SK-N-SH (cell line): ENCODE data around the gene EXOC4. TPM values are rescaled to one million over a fixed set of nuclear protein-coding genes. Genes with fewer than 3 reads are reported as not detected.

Source experiments
- CTCF ChIA-PET: fragments of 300-600, 350-600 bp; formaldehyde crosslinking; extraction: SDS; loops from one replicate; lab custom pipeline; 2021; lab: Yijun Ruan, JAX
- POLR2A ChIA-PET: fragments of 350-600 bp; sonication (Branson Sonifier 250); formaldehyde crosslinking; extraction: SDS; loops from one replicate; lab custom pipeline; 2020; ENCODE audit warnings: antibody characterized with exemption, inconsistent platforms; lab: Yijun Ruan, JAX
- DNase-seq: peaks from one replicate; pipeline ENCODE4 v3.0.0; 2012
- H2AFZ ChIP-seq: fragments of 200-600 bp; sonication (generic); 2 replicates; pipeline ENCODE4 v1.8.1; 2016; ENCODE audit warnings: antibody characterized with exemption, mild to moderate bottlenecking, low read depth
- H3F3A ChIP-seq: fragments of 200-600 bp; sonication (generic); replicated peaks from 2 replicates; pipeline ENCODE3; 2016; ENCODE audit warnings: antibody characterized with exemption, mild to moderate bottlenecking; ENCODE audit not compliant: insufficient read depth
- H3K27ac ChIP-seq, 2 experiments: fragments of 200-500 bp in 1 of 2; fragments of 200-600 bp in 1 of 2; sonication (Bioruptor generic) in 1 of 2; sonication (generic), shearing (Covaris generic) in 1 of 2; 2 replicates each; pipeline versions ENCODE4 v1.5.1 to v1.6.1; 2014 to 2016; ENCODE audit warnings: low read depth in 2 of 2, inconsistent platforms in 1 of 2, low read length in 1 of 2, mild to moderate bottlenecking in 1 of 2, mixed read lengths in 1 of 2
- H3K27me3 ChIP-seq: fragments of 200-600 bp; sonication (generic), shearing (Covaris generic); 2 replicates; pipeline ENCODE4 v1.6.1; 2016; ENCODE audit warnings: mixed run types; ENCODE audit not compliant: insufficient read depth
- H3K36me3 ChIP-seq, 2 experiments: fragments of 200-500 bp in 1 of 2; fragments of 200-600 bp in 1 of 2; sonication (Bioruptor generic) in 1 of 2; sonication (generic) in 1 of 2; replicated peaks in 1 of 2; 2 replicates each; pipeline versions ENCODE3 to v1.5.1; 2014 to 2016; ENCODE audit warnings: low read length in 1 of 2, mild to moderate bottlenecking in 1 of 2; ENCODE audit not compliant: insufficient read depth in 2 of 2, control insufficient read depth in 1 of 2
- H3K4me1 ChIP-seq, 2 experiments: fragments of 200-500 bp in 1 of 2; fragments of 200-600 bp in 1 of 2; sonication (Bioruptor generic) in 1 of 2; sonication (generic), shearing (Covaris generic) in 1 of 2; 2 replicates each; pipeline versions ENCODE4 v1.5.1 to v1.6.1; 2014 to 2016; ENCODE audit warnings: low read depth in 1 of 2, low read length in 1 of 2, mixed run types in 1 of 2; ENCODE audit not compliant: insufficient read depth in 2 of 2, control insufficient read depth in 1 of 2
- H3K4me2 ChIP-seq: fragments of 200-600 bp; sonication (generic), shearing (Covaris generic); 2 replicates; pipeline ENCODE4 v1.6.1; 2017; ENCODE audit warnings: mixed run types
- H3K4me3 ChIP-seq, 2 experiments: fragments of 200-500 bp in 1 of 2; fragments of 200-600 bp in 1 of 2; sonication (Bioruptor generic) in 1 of 2; sonication (generic), shearing (Covaris generic) in 1 of 2; 2 replicates each; pipeline versions ENCODE4 v1.5.1 to v1.8.1; 2014 to 2016; ENCODE audit warnings: low read depth in 2 of 2, inconsistent platforms in 1 of 2, low read length in 1 of 2, mild to moderate bottlenecking in 1 of 2, mixed read lengths in 1 of 2, moderate library complexity in 1 of 2
- H3K79me2 ChIP-seq: fragments of 200-600 bp; sonication (generic); 2 replicates; pipeline ENCODE4 v1.8.1; 2017; ENCODE audit warnings: mild to moderate bottlenecking; ENCODE audit not compliant: insufficient read depth
- H3K9ac ChIP-seq: fragments of 200-600 bp; sonication (generic); 2 replicates; pipeline ENCODE4 v1.6.1; 2017; ENCODE audit warnings: mixed run types
- H3K9me2 ChIP-seq: fragments of 200-600 bp; sonication (generic); 2 replicates; pipeline ENCODE4 v1.6.1; 2017; ENCODE audit warnings: mixed run types
- H3K9me3 ChIP-seq: fragments of 200-600 bp; sonication (generic); 2 replicates; pipeline ENCODE4 v1.6.1; 2017; ENCODE audit warnings: mixed run types, mild to moderate bottlenecking, moderate library complexity
- H4K20me1 ChIP-seq: fragments of 200-600 bp; sonication (generic); 2 replicates; pipeline ENCODE4 v1.6.1; 2017; ENCODE audit warnings: mild to moderate bottlenecking, mixed run types; ENCODE audit not compliant: insufficient read depth
- CHD2 ChIP-seq: fragments of 150-350 bp; IDR thresholded peaks from 2 replicates; pipeline ENCODE4 v1.6.1; 2018; ENCODE audit warnings: low read length; ENCODE audit not compliant: partially characterized antibody
- FOSL2 ChIP-seq: IDR thresholded peaks from 2 replicates; pipeline ENCODE4 v1.4.0; 2012; ENCODE audit warnings: low read depth, mild to moderate bottlenecking, moderate library complexity, borderline replicate concordance
- FOXJ3 ChIP-seq: sonication (generic); formaldehyde crosslinking; IDR thresholded peaks from 2 replicates; pipeline ENCODE4 v1.5.1; 2020; ENCODE audit warnings: mild to moderate bottlenecking, missing genetic modification reagents
- GABPA ChIP-seq: IDR thresholded peaks from 2 replicates; pipeline ENCODE4 v1.4.0; 2012; ENCODE audit warnings: low read depth, mild to moderate bottlenecking
- IRF3 ChIP-seq: fragments of 150-350 bp; IDR thresholded peaks from 2 replicates; pipeline ENCODE4 v1.6.1; 2016; ENCODE audit warnings: mild to moderate bottlenecking, low read depth, low read length
- MEF2A ChIP-seq: IDR thresholded peaks from 2 replicates; pipeline ENCODE4 v1.4.0; 2012; ENCODE audit warnings: low read depth, borderline replicate concordance
- NRF1 ChIP-seq: IDR thresholded peaks from 2 replicates; pipeline ENCODE4 v1.6.1; 2012; ENCODE audit warnings: low read depth, mild to moderate bottlenecking, low read length
- POLR2AphosphoS5 ChIP-seq: IDR thresholded peaks from 2 replicates; pipeline ENCODE4 v1.6.1; 2012; ENCODE audit warnings: low read depth, low read length
- RFX5 ChIP-seq: IDR thresholded peaks from 2 replicates; pipeline ENCODE4 v1.6.1; 2012; ENCODE audit warnings: mild to moderate bottlenecking, improper control_type of control experiment, low read length
- RXRA ChIP-seq: IDR thresholded peaks from 2 replicates; pipeline ENCODE4 v1.4.0; 2012; ENCODE audit warnings: low read depth, mild to moderate bottlenecking, borderline replicate concordance
- SMC3 ChIP-seq: IDR thresholded peaks from 2 replicates; pipeline ENCODE4 v1.6.1; 2012; ENCODE audit warnings: low read depth, low read length, improper control_type of control experiment
- YY1 ChIP-seq: IDR thresholded peaks from 2 replicates; pipeline ENCODE4 v1.4.0; 2012; ENCODE audit warnings: low read depth, mild to moderate bottlenecking
- ZBTB33 ChIP-seq: IDR thresholded peaks from 2 replicates; pipeline ENCODE4 v1.4.0; 2012; ENCODE audit warnings: low read depth, borderline replicate concordance
- WGBS: methylation state at CpG from one replicate; pipeline ENCODE4 v1.1.6; 2017; ENCODE audit warnings: low lambda C conversion rate; 5-methylcytosine and 5-hydroxymethylcytosine counted together
- polyA plus RNA-seq, 3 experiments: library from polyadenylated mRNA; depleted of rRNA; stranded (reverse); fragments of >200 nt; gene quantifications; 2 replicates each; pipeline ENCODE4 v1.2.3, GENCODE V29; 2012

Gene EXOC4
- polyA plus RNA-seq, 1 of the 3 experiments (the other 2 are of a cell fraction), result 37.3 TPM

DNA sequence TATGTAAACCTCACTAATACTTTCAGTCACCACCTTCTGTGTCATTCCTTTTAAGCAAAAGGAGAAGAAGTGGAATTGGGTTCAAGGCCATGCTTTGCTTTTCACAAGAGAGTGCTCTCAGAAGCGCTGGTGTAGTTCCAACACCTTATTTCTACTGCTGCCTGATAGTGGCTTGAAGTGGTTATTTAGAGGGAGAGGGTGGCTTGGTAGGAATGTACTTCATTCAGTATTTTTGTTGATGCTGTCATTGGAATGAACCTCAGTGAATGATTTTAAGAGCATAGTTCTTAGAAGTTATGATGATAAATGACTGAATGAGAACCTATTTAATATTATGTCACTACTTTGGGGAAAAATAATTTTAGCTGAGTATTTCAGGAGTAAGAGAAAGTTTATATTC is 396.7 kb downstream of the EXOC4 start:
- Histone ChIP-seq H3K4me3 (no peak overlapping the region), H3F3A (no peaks in the 10 kb centered on the region), H3K79me2 (no peaks in the 10 kb centered on the region), H3K9me3 (no peaks in the 10 kb centered on the region), H3K36me3 (peaks cover 0 to 3% of the 10 kb centered on the region in 2 experiments), H3K27ac (peak overlapping the region in 1 of 2 experiments; percentile 55; a peak in 2 of 4 replicates), H3K4me2 (no peak overlapping the region), H3K27me3 (no peaks in the 10 kb centered on the region), H3K9me2 (no peaks in the 10 kb centered on the region), H3K4me1 (peaks cover 10 to 26% of the 10 kb centered on the region in 2 experiments; a peak in 3 of 4 replicates), H2AFZ (no peak overlapping the region), H4K20me1 (no peaks in the 10 kb centered on the region), H3K9ac (no peak overlapping the region)
- no peak for DNase-seq
- POLR2A ChIA-PET, result no interaction called here
- TF ChIP-seq MEF2A (no peak), SMC3 (no peak), CHD2 (no peak), NRF1 (no peak), YY1 (no peak), RXRA (no peak), GABPA (no peak), ZBTB33 (no peak), RFX5 (no peak), IRF3 (no peak), FOSL2 (no peak), POLR2AphosphoS5 (no peak), FOXJ3 (no peak)
- CTCF ChIA-PET, result interaction anchor here (1.1 to 1.2 kb wide), 2 partner anchors 20 to 93 kb away, joined by 4 read pairs; no protein-coding TSS in a partner anchor
- WGBS, result 100% methylated on average over 1 of the region's 1 CpG

- Histone ChIP-seq H3K27ac (peak overlapping the region in 1 of 2 experiments; percentile 44; a peak in 2 of 4 replicates), H3K9me2 (no peaks in the 10 kb centered on the region), H3K4me3 (no peak overlapping the region), H2AFZ (no peak overlapping the region), H3K4me1 (peaks cover 10 to 26% of the 10 kb centered on the region in 2 experiments; a peak in 3 of 4 replicates), H3K36me3 (peaks cover 0 to 5% of the 10 kb centered on the region in 2 experiments), H3F3A (no peaks in the 10 kb centered on the region), H4K20me1 (no peaks in the 10 kb centered on the region), H3K9me3 (no peaks in the 10 kb centered on the region), H3K9ac (no peak overlapping the region), H3K4me2 (no peak overlapping the region), H3K79me2 (no peaks in the 10 kb centered on the region), H3K27me3 (no peaks in the 10 kb centered on the region)
- ChIA-PET CTCF (interaction anchor here (1.0 to 1.2 kb wide), 3 partner anchors 12 to 92 kb away, joined by 3 to 4 read pairs (median 4); no protein-coding TSS in a partner anchor), POLR2A (no interaction called here)
- 93% methylated on average over 3 of the region's 3 CpGs for WGBS
- DNase-seq, result no peak
- TF ChIP-seq RFX5, result no peak
Measured at GRCh38 chr7:133650069-133650468, 397.2 kb downstream of the EXOC4 start.
